ENCODE results near the gene ESPL1. TPM values are rescaled to one million over a fixed set of nuclear protein-coding genes. Genes with fewer than 3 reads are reported as not detected.

Gene ESPL1
- total RNA-seq, result 7.3 and 15.2 TPM in 2 replicates

GRCh38 chr12:53267999-53268629 is at the start of gene ESPL1:
ESPL1 (plus strand) TSS chr12:53268299; CDS start chr12:53268767, 468 bp downstream.

DNA sequence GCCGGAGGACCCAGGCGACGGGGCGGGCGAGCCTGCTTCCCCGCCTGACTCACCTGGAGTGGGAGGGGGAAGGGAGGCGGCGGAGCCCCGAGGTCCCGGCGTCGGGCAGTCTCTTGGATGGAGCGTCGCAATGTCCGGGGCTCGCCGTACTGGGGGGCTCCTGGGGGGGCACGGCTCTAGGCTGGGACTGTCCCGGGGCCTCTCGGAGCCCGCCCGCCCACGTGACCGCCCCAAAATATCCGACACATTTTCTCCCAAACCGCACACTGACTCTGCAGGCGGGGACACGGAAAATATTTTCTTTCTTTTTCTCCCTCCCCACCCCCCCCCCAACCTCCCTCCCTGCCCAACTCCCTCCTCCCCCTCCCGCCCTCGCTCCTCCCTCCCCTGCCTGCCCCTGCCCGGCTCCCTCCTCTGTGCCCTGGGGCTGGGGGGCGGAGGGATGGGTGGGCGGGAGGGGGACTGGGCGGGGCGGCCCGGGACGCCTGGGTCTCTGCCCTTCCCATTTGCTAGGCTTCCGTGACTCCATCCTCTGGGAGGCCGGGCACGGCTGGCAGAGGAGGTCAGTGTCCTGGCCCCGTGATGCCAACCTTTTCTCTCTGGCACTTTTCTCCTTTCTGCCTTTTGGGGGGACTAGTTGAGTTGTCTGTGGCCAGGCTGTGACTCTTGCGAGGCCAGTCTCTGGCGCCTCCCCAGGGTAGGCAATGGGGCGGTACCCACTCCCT is 36.0 kb upstream of the ESPL1 start, which contains the start of gene RARG:
TSS of gene RARG (minus strand) at position 289 of the 725 bp plus-strand sequence. CDS start 4,664 bp downstream, outside the sequence.

GRCh38 chr12:53295070-53295890 is 27.2 kb downstream of the ESPL1 start, which contains the start of gene PFDN5:
PFDN5 (plus strand) TSS chr12:53295542; CDS start chr12:53295568, 26 bp downstream.

DNA sequence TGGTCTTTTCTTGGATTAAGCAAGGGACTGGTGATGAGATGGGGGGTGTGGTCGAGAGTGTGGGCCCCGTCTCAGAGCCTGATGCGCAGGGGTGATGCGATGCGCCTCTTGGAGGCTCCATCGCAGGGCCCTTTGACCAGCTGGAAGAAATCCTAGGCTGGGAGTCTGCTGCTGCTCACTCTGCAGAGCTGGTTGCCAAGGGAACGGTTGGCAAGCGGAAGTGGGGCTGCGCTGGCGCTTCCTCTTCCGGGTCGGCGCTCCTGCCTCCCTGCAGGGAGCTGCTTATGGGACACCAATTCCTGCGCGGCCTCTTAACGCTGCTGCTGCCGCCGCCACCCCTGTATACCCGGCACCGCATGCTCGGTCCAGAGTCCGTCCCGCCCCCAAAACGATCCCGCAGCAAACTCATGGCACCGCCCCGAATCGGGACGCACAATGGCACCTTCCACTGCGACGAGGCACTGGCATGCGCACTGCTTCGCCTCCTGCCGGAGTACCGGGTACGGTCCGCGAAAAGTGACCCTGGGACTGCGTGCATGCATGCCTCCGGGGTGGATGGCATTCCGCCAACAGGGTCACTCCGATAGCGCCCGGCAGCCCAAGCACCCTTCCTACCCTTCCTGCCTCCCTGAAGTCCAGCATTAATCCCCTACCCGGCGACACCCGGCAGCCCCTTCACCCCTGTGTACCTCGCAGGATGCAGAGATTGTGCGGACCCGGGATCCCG is 31.5 kb downstream of the ESPL1 start, which contains the start of gene MYG1:
TSS of gene MYG1 (plus strand) at position 242 of the 727 bp plus-strand sequence. CDS start at position 285, 43 bp downstream.

GRCh38 chr12:53336181-53336681 is 68.1 kb downstream of the ESPL1 start, which contains the start of gene SP7:
SP7 (minus strand) TSS chr12:53336354; CDS start chr12:53335646, 708 bp downstream.

Other genes with a start within 250 kb of the ESPL1 start
- 3.0 and 3.9 TPM in 2 replicates for gene TNS2, start 218.2 kb upstream of the ESPL1 start, total RNA-seq
- 40.6 and 40.7 TPM in 2 replicates for gene SPRYD3, start 188.9 kb upstream of the ESPL1 start, total RNA-seq
- 93.5 and 128 TPM in 2 replicates for gene IGFBP6, start 170.6 kb upstream of the ESPL1 start, total RNA-seq
- not detected in 2 replicates for gene SOAT2, start 164.8 kb upstream of the ESPL1 start, total RNA-seq
- gene ZNF740, start 87.6 kb upstream of the ESPL1 start, total RNA-seq, result 3.8 and 8.4 TPM in 2 replicates
- gene CSAD, start 87.4 kb upstream of the ESPL1 start, total RNA-seq, result 1.4 and 4.5 TPM in 2 replicates
- 0.04 and 1.6 TPM in 2 replicates for gene ITGB7, start 61.0 kb upstream of the ESPL1 start, total RNA-seq
- 32.6 and 46.6 TPM in 2 replicates for gene RARG, start 36.1 kb upstream of the ESPL1 start, total RNA-seq
- 366 and 370 TPM in 2 replicates for gene PFDN5, start 27.2 kb downstream of the ESPL1 start, total RNA-seq
- gene MYG1, start 31.4 kb downstream of the ESPL1 start, total RNA-seq, result 57.2 and 61.8 TPM in 2 replicates
- 44.7 and 75.2 TPM in 2 replicates for gene AAAS, start 53.3 kb downstream of the ESPL1 start, total RNA-seq
- gene SP7, start 68.1 kb downstream of the ESPL1 start, total RNA-seq, result not detected in 2 replicates
- 27.3 and 31.1 TPM in 2 replicates for gene SP1, start 111.9 kb downstream of the ESPL1 start, total RNA-seq
- gene AMHR2, start 155.6 kb downstream of the ESPL1 start, total RNA-seq, result not detected in 2 replicates
- 80.1 and 93.2 TPM in 2 replicates for gene PRR13, start 173.4 kb downstream of the ESPL1 start, total RNA-seq
- gene PCBP2, start 183.8 kb downstream of the ESPL1 start, total RNA-seq, result 155 and 169 TPM in 2 replicates
- 2.2 and 8.4 TPM in 2 replicates for gene MAP3K12, start 231.2 kb downstream of the ESPL1 start, total RNA-seq
- gene TARBP2, start 233.0 kb downstream of the ESPL1 start, total RNA-seq, result 34.8 and 43.0 TPM in 2 replicates
- not detected in 2 replicates for gene NPFF, start 239.2 kb downstream of the ESPL1 start, total RNA-seq

All from hair follicular keratinocyte (primary cell).